GM12878 (cell line): ENCODE data around the gene OPRL1. TPM values are rescaled to one million over a fixed set of nuclear protein-coding genes. Genes with fewer than 3 reads are reported as not detected.

ENCODE experiments used
- ATAC-seq: fragments of 200-7000 bp; cut with Tn5 transposase; 3 replicates; pipeline ENCODE4 v1.9.1; 2020; ENCODE audit warnings: mild to moderate bottlenecking, moderate library complexity
- BruUV-seq: library from RNA; stranded (reverse); fragments of 400-500 nt; replicated peaks from 2 replicates; lab custom pipeline; 2021; lab: Mats Ljungman, UMichigan
- CTCF ChIA-PET: fragments of 300-600 bp; sonication (Branson Sonifier 250); formaldehyde crosslinking; extraction: SDS; loops from one replicate; lab custom pipeline; 2021; ENCODE audit warnings: inconsistent platforms; lab: Yijun Ruan, JAX
- POLR2A ChIA-PET: fragments of 350-600 bp; formaldehyde crosslinking; extraction: SDS; loops from one replicate; lab custom pipeline; 2021; ENCODE audit warnings: inconsistent platforms; lab: Charles Lee
- RAD21 ChIA-PET: fragments of 300-600 bp; sonication (Branson Sonifier 250); formaldehyde crosslinking; loops from one replicate; lab custom pipeline; 2023; ENCODE audit warnings: antibody characterized with exemption; ENCODE audit not compliant: unreplicated experiment; lab: Charles Lee
- SMC1A ChIA-PET: fragments of 300-600 bp; sonication (Branson Sonifier 250); formaldehyde crosslinking; loops from one replicate; lab custom pipeline; 2023; ENCODE audit not compliant: unreplicated experiment, uncharacterized antibody; lab: Charles Lee
- DNase-seq: peaks from one replicate; pipeline ENCODE4 v3.0.0-alpha.2; 2011; ENCODE audit warnings: low read depth, low spot score
- FAIRE-seq: peaks from 3 replicates; lab custom pipeline; 2011; peaks lifted over from hg19 to GRCh38; lab: Jason Lieb, UNC
- H2AFZ ChIP-seq: 2 replicates; pipeline ENCODE4 v1.6.0; 2011; ENCODE audit warnings: low read depth, low read length, control low read depth; ENCODE audit not compliant: control insufficient read depth
- H3K27ac ChIP-seq: 2 replicates; pipeline ENCODE4 v1.5.1; 2011; ENCODE audit warnings: control low read depth; ENCODE audit not compliant: control insufficient read depth, insufficient read depth
- H3K27me3 ChIP-seq, 2 experiments: replicated peaks in 1 of 2; 2 replicates each; pipeline versions ENCODE4 v1.6.0 to v1.6.1; 2011; ENCODE audit warnings: low read length in 1 of 2; ENCODE audit not compliant: control insufficient read depth in 2 of 2, insufficient read depth in 2 of 2
- H3K36me3 ChIP-seq, 2 experiments: 2 replicates each; pipeline ENCODE4 v1.5.1; 2011; ENCODE audit warnings: low read length in 1 of 2; ENCODE audit not compliant: control insufficient read depth in 2 of 2, insufficient read depth in 2 of 2
- H3K4me1 ChIP-seq: 2 replicates; pipeline ENCODE4 v1.6.1; 2011; ENCODE audit warnings: mild to moderate bottlenecking, low read length, moderate library complexity, mixed read lengths; ENCODE audit not compliant: control insufficient read depth, insufficient read depth
- H3K4me2 ChIP-seq: 2 replicates; pipeline ENCODE4 v1.6.0; 2011; ENCODE audit warnings: control low read depth; ENCODE audit not compliant: control insufficient read depth, insufficient read depth
- H3K4me3 ChIP-seq: fragments of 200-600 bp; sonication (generic); 2 replicates; pipeline ENCODE4 v1.5.1; 2016
- H3K79me2 ChIP-seq: 2 replicates; pipeline ENCODE4 v1.6.0; 2011; ENCODE audit warnings: low read length; ENCODE audit not compliant: control insufficient read depth, insufficient read depth
- H3K9ac ChIP-seq: 2 replicates; pipeline ENCODE4 v1.8.0; 2011; ENCODE audit warnings: low read length, control low read depth, mixed read lengths; ENCODE audit not compliant: control insufficient read depth, insufficient read depth
- H3K9me3 ChIP-seq: replicated peaks from 3 replicates; pipeline ENCODE4 v1.5.1; 2011; ENCODE audit warnings: mild to moderate bottlenecking, low read length; ENCODE audit not compliant: control insufficient read depth, insufficient read depth
- H4K20me1 ChIP-seq: 2 replicates; pipeline ENCODE4 v1.6.0; 2011; ENCODE audit not compliant: control insufficient read depth, insufficient read depth
- CHD4 ChIP-seq: fragments of 200-600 bp; sonication (generic); IDR thresholded peaks from 2 replicates; pipeline ENCODE4 v1.6.1; 2016; ENCODE audit warnings: mild to moderate bottlenecking
- MTA2 ChIP-seq: fragments of 450-650 bp; IDR thresholded peaks from 2 replicates; pipeline ENCODE4 v1.6.1; 2016; ENCODE audit warnings: low read depth, mild to moderate bottlenecking, moderate library complexity
- MYC ChIP-seq: IDR thresholded peaks from 2 replicates; pipeline ENCODE4 v1.6.1; 2011; ENCODE audit warnings: mild to moderate bottlenecking, low read length, moderate library complexity, inconsistent platforms; ENCODE audit not compliant: insufficient read depth, insufficient replicate concordance, insufficient read length, severe bottlenecking
- POU2F2 ChIP-seq: IDR thresholded peaks from 3 replicates; pipeline ENCODE4 v1.6.1; 2011; ENCODE audit warnings: low read depth, mild to moderate bottlenecking, low read length, borderline replicate concordance
- ZNF384 ChIP-seq: IDR thresholded peaks from 2 replicates; pipeline ENCODE4 v1.6.1; 2012; ENCODE audit warnings: low read depth, mild to moderate bottlenecking, low read length, improper control_type of control experiment, borderline replicate concordance
- WGBS: methylation state at CpG from one replicate; pipeline ENCODE4 v1.1.6; 2016; ENCODE audit warnings: low lambda C conversion rate; ENCODE audit not compliant: insufficient replicate concordance, insufficient coverage; ENCODE audit errors: missing lambda C conversion rate; 5-methylcytosine and 5-hydroxymethylcytosine counted together
- in situ Hi-C: fragments of 300-500 bp; cut with MboI; formaldehyde crosslinking; loops from 9 replicates; pipeline ENCODE4 v1.14.3; 2018; ENCODE audit warnings: mixed read lengths
- intact Hi-C: fragments of 100-400 bp; cut with micrococcal nuclease; formaldehyde crosslinking; loops from one replicate; pipeline ENCODE4 v1.14.2; 2022; ENCODE audit not compliant: unreplicated experiment
- polyA plus RNA-seq, 11 experiments: library from polyadenylated mRNA; depleted of rRNA in 4 of 11; unstranded in 6 of 11; stranded (reverse) in 5 of 11; fragments of >200 nt; fragmentation: Nextera tagmentation in 4 of 11; fragmentation: Illumina TruSeq in 1 of 11; extraction: Ambion mirVana in 4 of 11; extraction: Trizol in 1 of 11; gene quantifications; 1 replicate in 1 of 11; 2 replicates in 10 of 11; pipeline versions ENCODE4 v1.2.1 to v1.2.3, GENCODE V29; 2011 to 2016; ENCODE audit warnings: inconsistent platforms in 2 of 11, missing spikeins in 2 of 11, low read depth in 1 of 11
- total RNA-seq, 4 experiments: library from RNA; depleted of rRNA in 3 of 4; stranded (reverse); fragments of >200 nt in 3 of 4; fragmentation: Illumina TruSeq in 1 of 4; extraction: Trizol in 1 of 4; gene quantifications; 2 replicates each; pipeline versions ENCODE4 v1.2.1 to v1.2.3, GENCODE V29; 2013 to 2021
- TF ChIP-seq, protein P1 (sequence below): fragments of 450-650 bp; IDR thresholded peaks from 2 replicates; pipeline ENCODE4 v1.6.1; 2017; ENCODE audit warnings: borderline replicate concordance
- TF ChIP-seq, protein P2 (sequence below): IDR thresholded peaks from 2 replicates; pipeline ENCODE4 v1.6.1; 2012; ENCODE audit warnings: improper control_type of control experiment, low read depth, low read length; ENCODE audit not compliant: insufficient replicate concordance

Gene OPRL1
- total and polyA plus RNA-seq, 10 of the 15 experiments (the other 5 are each of a cell fraction or from before 2014, with no cell fraction given) = 0.04 to 0.41 (median 0.24) TPM; not detected in 1

DNA sequence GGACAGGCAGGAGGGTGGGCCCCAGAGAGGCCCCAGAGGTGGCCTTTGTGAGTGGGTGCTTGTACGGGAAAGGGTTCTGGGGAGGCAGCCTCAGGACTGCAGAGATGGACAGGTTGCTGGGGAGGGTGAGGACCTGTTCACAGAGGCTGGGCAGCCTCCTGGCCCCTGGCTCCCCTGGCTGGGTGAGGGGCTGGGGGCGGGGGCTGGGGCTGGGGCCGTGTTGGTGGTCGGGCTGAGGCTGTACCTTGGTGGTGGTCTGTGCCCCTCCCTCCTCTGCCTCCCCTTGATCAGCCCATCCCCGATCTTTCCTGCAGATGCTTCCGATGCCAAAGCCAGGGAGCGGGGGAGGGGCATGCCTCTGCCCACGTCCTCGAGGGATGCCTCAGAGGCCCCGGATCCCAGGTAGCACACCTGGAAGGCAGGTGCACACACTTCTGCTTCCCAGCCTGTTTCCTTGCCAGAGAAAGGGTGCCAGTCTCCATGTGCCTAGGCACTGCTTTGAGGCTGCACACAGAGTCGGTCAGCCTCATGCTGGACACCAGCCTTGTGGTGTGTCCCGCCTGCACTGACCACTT, 12.1 kb upstream of the OPRL1 start:
- no peak for TF ChIP-seq ZNF384
- no peak for TF ChIP-seq MYC
- TF ChIP-seq, all 136 proteins: peak for 0
- Histone ChIP-seq H3K36me3 (peaks cover 3 to 5% of the 10 kb centered on the region in 2 experiments; a peak in 3 of 4 replicates), H3K27ac (no peak overlapping the region), H3K4me3 (no peak overlapping the region), H2AFZ (no peak overlapping the region), H3K9ac (no peak overlapping the region), H3K4me2 (no peak overlapping the region), H4K20me1 (no peaks in the 10 kb centered on the region), H3K27me3 (no peaks in the 10 kb centered on the region), H3K9me3 (no peaks in the 10 kb centered on the region), H3K4me1 (peaks cover 26% of the 10 kb centered on the region), H3K79me2 (no peaks in the 10 kb centered on the region)
- WGBS = 35% methylated on average over 12 of the region's 12 CpGs
- FAIRE-seq (no peak), ATAC-seq (no peak), DNase-seq (no peak)
- BruUV-seq = no TSS peak
- ChIA-PET SMC1A (no interaction called here), RAD21 (no interaction called here), CTCF (interaction anchor here (2.3 to 2.4 kb wide), 2 partner anchors 10 to 13 kb away, joined by 10 to 19 read pairs; partner anchors contain the start of genes OPRL1 and RGS19), POLR2A (no interaction called here)
- in situ Hi-C loops (no loop called here), intact Hi-C loops (no loop called here)

DNA sequence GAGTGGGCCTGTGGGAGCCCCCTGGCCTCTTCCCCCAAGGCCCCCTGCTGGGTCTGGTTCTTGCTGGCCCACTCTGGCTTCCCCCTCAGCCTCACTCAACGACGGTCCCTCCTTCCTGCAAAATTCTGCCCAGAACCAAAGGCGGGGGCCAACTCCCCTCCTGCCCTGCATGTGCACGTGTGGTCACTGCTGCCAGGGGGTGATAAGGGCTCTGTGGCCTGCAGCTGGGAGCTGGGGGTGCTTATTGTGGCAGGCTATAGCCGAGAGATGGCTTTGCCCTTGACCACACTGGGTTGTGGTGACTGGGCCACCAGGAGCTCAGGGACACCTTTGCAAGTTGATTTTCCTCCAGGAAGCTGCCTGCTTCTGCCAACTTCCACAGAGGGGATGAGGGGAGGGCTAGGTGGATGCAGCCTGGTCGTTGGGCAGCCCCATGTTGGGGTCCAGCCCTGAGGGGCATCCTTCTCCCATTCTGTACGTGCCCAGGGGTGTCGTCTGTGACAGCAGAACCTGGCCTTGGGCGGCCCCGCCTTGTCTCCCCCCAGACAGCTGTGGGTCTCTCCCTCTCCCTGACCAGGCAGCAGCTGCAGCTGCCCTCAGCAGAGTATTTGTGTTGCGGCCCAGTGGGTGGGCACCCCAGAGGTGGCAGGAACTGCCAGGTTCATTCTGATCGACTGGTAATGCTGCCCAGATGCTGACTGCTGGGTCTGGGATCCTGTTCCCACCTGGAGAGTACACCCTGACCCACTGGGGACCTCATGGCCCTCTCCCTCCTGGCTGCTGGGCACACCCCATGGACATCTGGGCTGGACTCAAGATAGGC, 11.3 kb upstream of the OPRL1 start:
- RAD21 ChIA-PET = no interaction called here
- TF ChIP-seq MTA2 (no peak), CHD4 (no peak), POU2F2 (no peak)
- TF ChIP-seq, protein P1, sequence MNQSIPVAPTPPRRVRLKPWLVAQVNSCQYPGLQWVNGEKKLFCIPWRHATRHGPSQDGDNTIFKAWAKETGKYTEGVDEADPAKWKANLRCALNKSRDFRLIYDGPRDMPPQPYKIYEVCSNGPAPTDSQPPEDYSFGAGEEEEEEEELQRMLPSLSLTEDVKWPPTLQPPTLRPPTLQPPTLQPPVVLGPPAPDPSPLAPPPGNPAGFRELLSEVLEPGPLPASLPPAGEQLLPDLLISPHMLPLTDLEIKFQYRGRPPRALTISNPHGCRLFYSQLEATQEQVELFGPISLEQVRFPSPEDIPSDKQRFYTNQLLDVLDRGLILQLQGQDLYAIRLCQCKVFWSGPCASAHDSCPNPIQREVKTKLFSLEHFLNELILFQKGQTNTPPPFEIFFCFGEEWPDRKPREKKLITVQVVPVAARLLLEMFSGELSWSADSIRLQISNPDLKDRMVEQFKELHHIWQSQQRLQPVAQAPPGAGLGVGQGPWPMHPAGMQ = no peak
- TF ChIP-seq, protein P2, sequence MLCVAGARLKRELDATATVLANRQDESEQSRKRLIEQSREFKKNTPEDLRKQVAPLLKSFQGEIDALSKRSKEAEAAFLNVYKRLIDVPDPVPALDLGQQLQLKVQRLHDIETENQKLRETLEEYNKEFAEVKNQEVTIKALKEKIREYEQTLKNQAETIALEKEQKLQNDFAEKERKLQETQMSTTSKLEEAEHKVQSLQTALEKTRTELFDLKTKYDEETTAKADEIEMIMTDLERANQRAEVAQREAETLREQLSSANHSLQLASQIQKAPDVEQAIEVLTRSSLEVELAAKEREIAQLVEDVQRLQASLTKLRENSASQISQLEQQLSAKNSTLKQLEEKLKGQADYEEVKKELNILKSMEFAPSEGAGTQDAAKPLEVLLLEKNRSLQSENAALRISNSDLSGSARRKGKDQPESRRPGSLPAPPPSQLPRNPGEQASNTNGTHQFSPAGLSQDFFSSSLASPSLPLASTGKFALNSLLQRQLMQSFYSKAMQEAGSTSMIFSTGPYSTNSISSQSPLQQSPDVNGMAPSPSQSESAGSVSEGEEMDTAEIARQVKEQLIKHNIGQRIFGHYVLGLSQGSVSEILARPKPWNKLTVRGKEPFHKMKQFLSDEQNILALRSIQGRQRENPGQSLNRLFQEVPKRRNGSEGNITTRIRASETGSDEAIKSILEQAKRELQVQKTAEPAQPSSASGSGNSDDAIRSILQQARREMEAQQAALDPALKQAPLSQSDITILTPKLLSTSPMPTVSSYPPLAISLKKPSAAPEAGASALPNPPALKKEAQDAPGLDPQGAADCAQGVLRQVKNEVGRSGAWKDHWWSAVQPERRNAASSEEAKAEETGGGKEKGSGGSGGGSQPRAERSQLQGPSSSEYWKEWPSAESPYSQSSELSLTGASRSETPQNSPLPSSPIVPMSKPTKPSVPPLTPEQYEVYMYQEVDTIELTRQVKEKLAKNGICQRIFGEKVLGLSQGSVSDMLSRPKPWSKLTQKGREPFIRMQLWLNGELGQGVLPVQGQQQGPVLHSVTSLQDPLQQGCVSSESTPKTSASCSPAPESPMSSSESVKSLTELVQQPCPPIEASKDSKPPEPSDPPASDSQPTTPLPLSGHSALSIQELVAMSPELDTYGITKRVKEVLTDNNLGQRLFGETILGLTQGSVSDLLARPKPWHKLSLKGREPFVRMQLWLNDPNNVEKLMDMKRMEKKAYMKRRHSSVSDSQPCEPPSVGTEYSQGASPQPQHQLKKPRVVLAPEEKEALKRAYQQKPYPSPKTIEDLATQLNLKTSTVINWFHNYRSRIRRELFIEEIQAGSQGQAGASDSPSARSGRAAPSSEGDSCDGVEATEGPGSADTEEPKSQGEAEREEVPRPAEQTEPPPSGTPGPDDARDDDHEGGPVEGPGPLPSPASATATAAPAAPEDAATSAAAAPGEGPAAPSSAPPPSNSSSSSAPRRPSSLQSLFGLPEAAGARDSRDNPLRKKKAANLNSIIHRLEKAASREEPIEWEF = no peak

More for the DNA sequence above, 11.3 kb upstream of the OPRL1 start:
- FAIRE-seq = no peak
- no TSS peak for BruUV-seq
- intact Hi-C loops = no loop called here
- no peak for ATAC-seq
- SMC1A ChIA-PET = no interaction called here
- H4K20me1 ChIP-seq = no peaks in the 10 kb centered on the region
- 33% methylated on average over 12 of the region's 12 CpGs for WGBS
- peaks cover 26% of the 10 kb centered on the region for H3K4me1 ChIP-seq
- H3K9ac ChIP-seq = no peak overlapping the region
- POLR2A ChIA-PET = no interaction called here
- H3K27me3 ChIP-seq = no peaks in the 10 kb centered on the region
- CTCF ChIA-PET = interaction anchor here (1.2 to 2.3 kb wide), 5 partner anchors 10 to 29 kb away, joined by 5 to 10 read pairs (median 7); no protein-coding TSS in a partner anchor
- no peak overlapping the region for H3K27ac ChIP-seq
- no peaks in the 10 kb centered on the region for H3K9me3 ChIP-seq
- H3K4me2 ChIP-seq = no peak overlapping the region
- in situ Hi-C loops = no loop called here
- H3K79me2 ChIP-seq = no peaks in the 10 kb centered on the region
- no peak overlapping the region for H2AFZ ChIP-seq
- H3K36me3 ChIP-seq = peaks cover 3 to 9% of the 10 kb centered on the region in 2 experiments; a peak in 3 of 4 replicates
- no peak overlapping the region for H3K4me3 ChIP-seq
- DNase-seq = no peak
